ENCODE data around the gene NPC2.

NPC2 gene

GRCh38 chr14:74500417-74501134 is 7.5 kb upstream of the NPC2 start:
- no peak for TF ChIP-seq CTCF (IDR thresholded peaks at IDR 0.05; ENCODE audit: unreplicated experiment in 3 of 3)
- peak overlapping the region in 2 of 3 experiments; percentile 21 to 34 for H3K27ac Mint-ChIP-seq
- no peaks in the 10 kb centered on the region for H3K9me3 Mint-ChIP-seq
- no peaks in the 10 kb centered on the region for H3K27me3 Mint-ChIP-seq (ENCODE audit: low read depth)
- no peaks in the 10 kb centered on the region for H3K36me3 Mint-ChIP-seq (ENCODE audit: low read depth)
- H3K4me3 Mint-ChIP-seq: no peak overlapping the region
- H3K4me1 Mint-ChIP-seq: peaks cover 14% of the 10 kb centered on the region

- no peak overlapping the region for H3K27ac Mint-ChIP-seq
- H3K27me3 Mint-ChIP-seq (ENCODE audit: low read depth): no peaks in the 10 kb centered on the region
- H3K4me3 Mint-ChIP-seq: no peak overlapping the region
- H3K4me1 Mint-ChIP-seq: peaks cover 9% of the 10 kb centered on the region
- H3K9me3 Mint-ChIP-seq: no peaks in the 10 kb centered on the region
- no peak for TF ChIP-seq CTCF (IDR thresholded peaks at IDR 0.05; ENCODE audit: unreplicated experiment in 3 of 3)
- H3K36me3 Mint-ChIP-seq (ENCODE audit: low read depth): no peaks in the 10 kb centered on the region
Observed at GRCh38 chr14:74495356-74495755, 2.3 kb upstream of the NPC2 start.

GRCh38 chr14:74493343-74494261 is 497 bp upstream of the NPC2 start, which contains the start of gene ISCA2:
Gene ISCA2 (plus strand): TSS chr14:74493765. CDS start chr14:74493775, 10 bp downstream.
- no peak within 1 kb of the TSS for H3K4me3 Mint-ChIP-seq
- no peaks in the 10 kb centered on the region for H3K36me3 Mint-ChIP-seq (ENCODE audit: low read depth)
- H3K9me3 Mint-ChIP-seq: no peaks in the 10 kb centered on the region
- peaks cover 18% of the 10 kb centered on the region for H3K4me1 Mint-ChIP-seq
- peak within 1 kb of the TSS in 2 of 3 experiments; percentile 43 to 84 for H3K27ac Mint-ChIP-seq
- no peaks in the 10 kb centered on the region for H3K27me3 Mint-ChIP-seq (ENCODE audit: low read depth)
- TF ChIP-seq CTCF (IDR thresholded peaks at IDR 0.05; ENCODE audit: unreplicated experiment in 3 of 3): no peak

- Mint-ChIP-seq H3K9me3 (no peaks in the 10 kb centered on the region), H3K27ac (no peak overlapping the region), H3K4me1 (peaks cover 22% of the 10 kb centered on the region), H3K27me3 (ENCODE audit: low read depth) (no peaks in the 10 kb centered on the region), H3K4me3 (no peak overlapping the region), H3K36me3 (ENCODE audit: low read depth) (no peaks in the 10 kb centered on the region)
- peak in 1 of 3 experiments; percentile 33 for TF ChIP-seq CTCF (IDR thresholded peaks at IDR 0.05; ENCODE audit: unreplicated experiment in 3 of 3)
Observed at GRCh38 chr14:74491956-74492775, 939 bp downstream of the NPC2 start.

- peaks cover 22% of the 10 kb centered on the region for H3K4me1 Mint-ChIP-seq
- H3K4me3 Mint-ChIP-seq: peak overlapping the region in 1 of 3 experiments; percentile 31
- H3K27ac Mint-ChIP-seq: no peak overlapping the region
- no peak for TF ChIP-seq CTCF (IDR thresholded peaks at IDR 0.05; ENCODE audit: unreplicated experiment in 3 of 3)
- H3K36me3 Mint-ChIP-seq (ENCODE audit: low read depth): peaks cover under 1% of the 10 kb centered on the region
- no peaks in the 10 kb centered on the region for H3K9me3 Mint-ChIP-seq
- no peaks in the 10 kb centered on the region for H3K27me3 Mint-ChIP-seq (ENCODE audit: low read depth)
Observed at GRCh38 chr14:74490486-74490885, 2.6 kb downstream of the NPC2 start.
